ENCODE data around the gene RABGAP1L.

GRCh38 chr1:175034775-175035174 is 875.5 kb downstream of the RABGAP1L start:
- TF ChIP-seq, protein P1, sequence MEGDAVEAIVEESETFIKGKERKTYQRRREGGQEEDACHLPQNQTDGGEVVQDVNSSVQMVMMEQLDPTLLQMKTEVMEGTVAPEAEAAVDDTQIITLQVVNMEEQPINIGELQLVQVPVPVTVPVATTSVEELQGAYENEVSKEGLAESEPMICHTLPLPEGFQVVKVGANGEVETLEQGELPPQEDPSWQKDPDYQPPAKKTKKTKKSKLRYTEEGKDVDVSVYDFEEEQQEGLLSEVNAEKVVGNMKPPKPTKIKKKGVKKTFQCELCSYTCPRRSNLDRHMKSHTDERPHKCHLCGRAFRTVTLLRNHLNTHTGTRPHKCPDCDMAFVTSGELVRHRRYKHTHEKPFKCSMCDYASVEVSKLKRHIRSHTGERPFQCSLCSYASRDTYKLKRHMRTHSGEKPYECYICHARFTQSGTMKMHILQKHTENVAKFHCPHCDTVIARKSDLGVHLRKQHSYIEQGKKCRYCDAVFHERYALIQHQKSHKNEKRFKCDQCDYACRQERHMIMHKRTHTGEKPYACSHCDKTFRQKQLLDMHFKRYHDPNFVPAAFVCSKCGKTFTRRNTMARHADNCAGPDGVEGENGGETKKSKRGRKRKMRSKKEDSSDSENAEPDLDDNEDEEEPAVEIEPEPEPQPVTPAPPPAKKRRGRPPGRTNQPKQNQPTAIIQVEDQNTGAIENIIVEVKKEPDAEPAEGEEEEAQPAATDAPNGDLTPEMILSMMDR (IDR thresholded peaks at IDR 0.05) = no peak
- no peak for TF ChIP-seq POLR2A (IDR thresholded peaks at IDR 0.05)

All from body of pancreas (tissue), 4 donors.